ENCODE measurements around the gene RAE1.

GRCh38 chr20:57390604-57391438, 39.8 kb downstream of the RAE1 start, which contains the start of gene RBM38:
- TF ChIP-seq CEBPB (IDR thresholded peaks at IDR 0.05; ENCODE audit: low read depth, low read length) = no peak
- TF ChIP-seq, protein P1, sequence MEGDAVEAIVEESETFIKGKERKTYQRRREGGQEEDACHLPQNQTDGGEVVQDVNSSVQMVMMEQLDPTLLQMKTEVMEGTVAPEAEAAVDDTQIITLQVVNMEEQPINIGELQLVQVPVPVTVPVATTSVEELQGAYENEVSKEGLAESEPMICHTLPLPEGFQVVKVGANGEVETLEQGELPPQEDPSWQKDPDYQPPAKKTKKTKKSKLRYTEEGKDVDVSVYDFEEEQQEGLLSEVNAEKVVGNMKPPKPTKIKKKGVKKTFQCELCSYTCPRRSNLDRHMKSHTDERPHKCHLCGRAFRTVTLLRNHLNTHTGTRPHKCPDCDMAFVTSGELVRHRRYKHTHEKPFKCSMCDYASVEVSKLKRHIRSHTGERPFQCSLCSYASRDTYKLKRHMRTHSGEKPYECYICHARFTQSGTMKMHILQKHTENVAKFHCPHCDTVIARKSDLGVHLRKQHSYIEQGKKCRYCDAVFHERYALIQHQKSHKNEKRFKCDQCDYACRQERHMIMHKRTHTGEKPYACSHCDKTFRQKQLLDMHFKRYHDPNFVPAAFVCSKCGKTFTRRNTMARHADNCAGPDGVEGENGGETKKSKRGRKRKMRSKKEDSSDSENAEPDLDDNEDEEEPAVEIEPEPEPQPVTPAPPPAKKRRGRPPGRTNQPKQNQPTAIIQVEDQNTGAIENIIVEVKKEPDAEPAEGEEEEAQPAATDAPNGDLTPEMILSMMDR (conservative IDR thresholded peaks at IDR 0.05; ENCODE audit: low read depth, low read length) = no peak
- no peak for TF ChIP-seq BHLHE40 (IDR thresholded peaks at IDR 0.05; ENCODE audit: low read depth, low read length)
- TF ChIP-seq, protein P2, sequence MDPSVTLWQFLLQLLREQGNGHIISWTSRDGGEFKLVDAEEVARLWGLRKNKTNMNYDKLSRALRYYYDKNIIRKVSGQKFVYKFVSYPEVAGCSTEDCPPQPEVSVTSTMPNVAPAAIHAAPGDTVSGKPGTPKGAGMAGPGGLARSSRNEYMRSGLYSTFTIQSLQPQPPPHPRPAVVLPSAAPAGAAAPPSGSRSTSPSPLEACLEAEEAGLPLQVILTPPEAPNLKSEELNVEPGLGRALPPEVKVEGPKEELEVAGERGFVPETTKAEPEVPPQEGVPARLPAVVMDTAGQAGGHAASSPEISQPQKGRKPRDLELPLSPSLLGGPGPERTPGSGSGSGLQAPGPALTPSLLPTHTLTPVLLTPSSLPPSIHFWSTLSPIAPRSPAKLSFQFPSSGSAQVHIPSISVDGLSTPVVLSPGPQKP (IDR thresholded peaks at IDR 0.05; ENCODE audit: borderline replicate concordance, low read depth, low read length) = no peak
- no peak for TF ChIP-seq MAFK (IDR thresholded peaks at IDR 0.05; ENCODE audit: low read depth, low read length)
- no peak for TF ChIP-seq POLR2A (IDR thresholded peaks at IDR 0.05; ENCODE audit: low read depth, low read length)
- peak; percentile 12; the same call in 1 of the 2 replicates for TF ChIP-seq MAZ (IDR thresholded peaks at IDR 0.05; ENCODE audit: borderline replicate concordance, low read depth, low read length)

All from IMR-90 (cell line).